HUES64 (cell line): ENCODE measurements around the gene GCK.
"Not testable (repeated sequence)": the region's sequence is repeated elsewhere in the genome, so short reads cannot be mapped to it uniquely, and the experiment has no call there.

Experiments
- H3K27ac ChIP-seq: 2 replicates; pipeline ENCODE4 v1.7.0; 2013; ENCODE audit warnings: low read depth, low read length, inconsistent platforms
- H3K27me3 ChIP-seq: 2 replicates; pipeline ENCODE4 v1.6.1; 2013; ENCODE audit warnings: mild to moderate bottlenecking, low read length; ENCODE audit not compliant: insufficient read depth
- H3K36me3 ChIP-seq: 2 replicates; pipeline ENCODE4 v1.6.1; 2013; ENCODE audit warnings: mild to moderate bottlenecking, low read length; ENCODE audit not compliant: insufficient read depth
- H3K4me1 ChIP-seq: 2 replicates; pipeline ENCODE4 v1.6.1; 2013; ENCODE audit warnings: mild to moderate bottlenecking, low read length, moderate library complexity; ENCODE audit not compliant: insufficient read depth
- H3K4me3 ChIP-seq: 2 replicates; pipeline ENCODE4 v1.5.1; 2013; ENCODE audit warnings: mild to moderate bottlenecking, low read length, moderate library complexity
- H3K9ac ChIP-seq: 2 replicates; pipeline ENCODE4 v1.6.1; 2013; ENCODE audit warnings: mild to moderate bottlenecking, low read depth, low read length
- H3K9me3 ChIP-seq: 2 replicates; pipeline ENCODE4 v1.6.1; 2013; ENCODE audit warnings: low read depth, low read length; ENCODE audit not compliant: insufficient read depth
- WGBS: fragments of 150-250, 120-280 bp; methylation state at CpG from one replicate; pipeline ENCODE4 v1.1.7; 2013; ENCODE audit warnings: missing lambda C conversion rate; 5-methylcytosine and 5-hydroxymethylcytosine counted together

Gene GCK

DNA sequence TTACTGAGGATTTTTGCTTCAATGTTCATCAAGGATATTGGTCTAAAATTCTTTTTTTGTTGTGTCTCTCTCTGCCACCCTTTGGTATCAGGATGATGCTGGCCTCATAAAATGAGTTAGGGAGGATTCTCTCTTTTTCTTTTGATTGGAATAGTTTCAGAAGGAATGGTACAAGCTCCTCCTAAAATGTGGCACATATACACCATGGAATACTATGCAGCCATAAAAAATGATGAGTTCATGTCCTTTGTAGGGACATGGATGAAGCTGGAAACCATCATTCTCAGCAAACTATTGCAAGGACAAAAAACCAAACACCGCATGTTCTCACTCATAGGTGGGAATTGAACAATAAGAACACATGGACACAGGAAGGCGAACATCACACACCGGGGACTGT, 10.9 kb upstream of the GCK start:
- not testable (repeated sequence) for H3K4me3 ChIP-seq, H3K4me1 ChIP-seq, H3K9me3 ChIP-seq, H3K27me3 ChIP-seq, H3K27ac ChIP-seq, H3K9ac ChIP-seq
- peaks cover 10% of the 10 kb centered on the region for H3K36me3 ChIP-seq
- WGBS: no CpG with 5 or more reads among the region's 3 CpGs

DNA sequence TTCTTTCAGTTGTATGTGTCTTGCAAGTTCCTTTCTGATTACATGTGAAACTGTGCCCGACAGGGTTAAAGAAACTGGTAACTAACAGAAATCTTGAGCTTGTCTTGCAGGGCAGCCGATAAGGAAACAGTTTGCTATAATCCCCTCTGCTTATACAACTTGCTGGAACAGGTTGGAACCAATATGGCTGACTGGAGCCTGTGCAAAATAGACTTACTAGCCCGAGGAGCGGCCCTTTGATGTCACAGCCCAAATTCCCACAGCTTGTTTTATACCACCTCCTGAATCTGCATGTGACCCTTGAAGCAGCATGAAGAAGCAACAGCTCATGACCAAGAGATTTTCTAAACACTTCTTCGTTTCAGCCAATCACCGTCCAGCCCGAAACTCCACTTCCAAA, 8.2 kb upstream of the GCK start:
- Histone ChIP-seq H3K9ac (no peak overlapping the region), H3K27me3 (peaks cover 10% of the 10 kb centered on the region; the same call in 1 of the 2 replicates), H3K9me3 (no peaks in the 10 kb centered on the region), H3K36me3 (no peaks in the 10 kb centered on the region), H3K27ac (no peak overlapping the region), H3K4me1 (peaks cover 6% of the 10 kb centered on the region), H3K4me3 (no peak overlapping the region)
- 88% methylated on average over 7 of the region's 7 CpGs for WGBS

DNA sequence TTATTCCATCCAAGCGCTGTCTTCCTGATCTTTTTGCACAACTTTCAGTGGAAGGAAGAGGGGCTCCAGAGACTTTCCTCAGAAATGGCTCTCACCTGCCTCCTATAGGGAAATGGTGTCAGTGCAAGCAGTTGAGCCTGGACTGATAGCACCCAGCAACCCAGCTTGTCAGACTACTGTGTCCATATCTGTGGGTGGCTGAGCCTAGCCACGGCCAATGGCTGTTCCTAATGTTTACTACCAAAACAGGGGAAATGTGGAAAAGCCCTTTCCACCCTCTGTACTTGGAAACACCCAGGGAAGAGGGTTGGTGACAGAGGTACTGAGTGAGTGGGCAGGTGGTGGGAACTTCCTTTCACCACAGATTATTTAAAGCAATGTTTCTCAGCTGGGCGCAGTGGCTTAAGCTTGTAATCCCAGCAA, 7.2 kb upstream of the GCK start:
- Histone ChIP-seq H3K27me3 (peaks cover 10% of the 10 kb centered on the region; the same call in 1 of the 2 replicates), H3K36me3 (no peaks in the 10 kb centered on the region), H3K4me1 (no peaks in the 10 kb centered on the region), H3K4me3 (no peak overlapping the region), H3K27ac (no peak overlapping the region), H3K9me3 (no peaks in the 10 kb centered on the region), H3K9ac (no peak overlapping the region)
- 55% methylated on average over 3 of the region's 3 CpGs for WGBS

DNA sequence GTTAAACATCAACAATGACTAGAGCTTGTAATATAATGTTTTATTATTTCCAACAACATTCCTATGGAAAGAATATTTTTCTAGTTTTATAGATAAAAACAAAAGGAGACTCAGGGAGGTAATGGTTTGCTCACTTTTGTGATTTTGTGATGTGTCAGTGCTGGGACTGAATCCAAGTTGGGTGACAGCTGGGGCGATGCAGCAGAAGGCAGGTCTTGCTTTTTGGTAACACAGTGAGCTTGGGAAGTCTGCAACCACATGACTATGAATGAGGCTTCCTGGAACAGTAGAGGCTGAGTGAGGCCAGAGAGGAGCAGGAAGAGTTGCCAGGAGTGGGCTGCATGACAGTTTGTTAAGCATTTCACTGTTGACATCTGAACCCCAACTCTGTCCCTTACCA, 6.7 kb upstream of the GCK start:
- H3K9ac ChIP-seq: no peak overlapping the region
- H3K27me3 ChIP-seq: peaks cover 10% of the 10 kb centered on the region; the same call in 1 of the 2 replicates
- 78% methylated on average over 1 of the region's 1 CpG for WGBS
- H3K9me3 ChIP-seq: no peaks in the 10 kb centered on the region
- H3K4me3 ChIP-seq: no peak overlapping the region
- no peaks in the 10 kb centered on the region for H3K4me1 ChIP-seq
- no peaks in the 10 kb centered on the region for H3K36me3 ChIP-seq
- H3K27ac ChIP-seq: no peak overlapping the region

DNA sequence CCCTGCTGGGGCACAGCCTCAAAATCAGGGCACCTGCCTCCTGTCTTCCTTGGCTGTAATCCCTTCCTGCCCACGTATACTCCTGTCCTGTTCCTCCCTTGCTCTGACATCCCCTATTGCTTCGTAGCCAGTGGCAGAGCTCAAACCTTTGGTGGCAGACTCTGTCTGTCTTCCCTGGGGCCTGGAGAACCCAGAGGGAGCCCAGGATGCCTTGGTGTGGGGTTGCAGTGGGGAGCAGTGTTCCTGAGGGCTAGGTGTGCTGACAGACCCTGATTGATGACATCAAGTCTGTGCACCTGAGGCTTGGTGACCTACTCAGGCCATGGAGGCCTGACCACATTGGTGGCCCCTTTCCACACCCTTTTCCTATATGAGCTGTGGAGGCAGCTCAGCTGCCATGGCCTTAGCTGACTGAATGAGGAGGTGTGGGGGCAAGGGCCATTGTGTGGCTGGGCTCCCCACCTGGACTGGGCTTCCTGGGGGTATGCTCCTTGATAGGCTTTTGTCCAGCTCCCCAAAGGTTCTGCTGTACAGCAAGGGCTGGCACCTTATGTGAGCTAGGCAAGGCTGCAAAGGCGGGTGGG, 5.4 kb upstream of the GCK start:
- Histone ChIP-seq H3K27ac (no peak overlapping the region), H3K4me3 (no peak overlapping the region), H3K27me3 (peaks cover 10% of the 10 kb centered on the region; the same call in 1 of the 2 replicates), H3K9ac (no peak overlapping the region), H3K36me3 (no peaks in the 10 kb centered on the region), H3K9me3 (no peaks in the 10 kb centered on the region), H3K4me1 (no peaks in the 10 kb centered on the region)
- 93% methylated on average over 3 of the region's 3 CpGs for WGBS

DNA sequence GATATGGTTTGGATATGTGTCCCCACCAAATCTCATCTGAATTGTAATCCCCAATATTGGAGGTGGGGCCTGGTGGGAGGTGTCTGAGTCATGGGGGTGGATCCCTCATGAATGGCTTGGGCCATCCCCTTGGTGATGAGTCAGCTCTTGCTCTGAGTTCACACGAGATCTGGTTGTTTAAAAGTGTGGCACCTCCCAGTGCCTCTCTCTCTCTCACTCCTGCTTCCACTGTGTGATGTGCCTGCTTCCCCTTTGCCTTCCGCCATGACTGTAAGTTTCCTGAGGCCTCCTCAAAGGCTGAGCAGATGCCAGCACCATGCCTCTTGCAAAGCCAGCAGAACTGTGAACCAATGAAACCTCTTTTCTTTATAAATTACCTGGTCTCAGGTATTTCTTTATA, 4.8 kb upstream of the GCK start:
- peaks cover 10% of the 10 kb centered on the region; the same call in 1 of the 2 replicates for H3K27me3 ChIP-seq
- no peaks in the 10 kb centered on the region for H3K4me1 ChIP-seq
- H3K9ac ChIP-seq: no peak overlapping the region
- H3K9me3 ChIP-seq: no peaks in the 10 kb centered on the region
- no peak overlapping the region for H3K4me3 ChIP-seq
- H3K36me3 ChIP-seq: no peaks in the 10 kb centered on the region
- H3K27ac ChIP-seq: no peak overlapping the region
- 76% methylated on average over 2 of the region's 2 CpGs for WGBS

DNA sequence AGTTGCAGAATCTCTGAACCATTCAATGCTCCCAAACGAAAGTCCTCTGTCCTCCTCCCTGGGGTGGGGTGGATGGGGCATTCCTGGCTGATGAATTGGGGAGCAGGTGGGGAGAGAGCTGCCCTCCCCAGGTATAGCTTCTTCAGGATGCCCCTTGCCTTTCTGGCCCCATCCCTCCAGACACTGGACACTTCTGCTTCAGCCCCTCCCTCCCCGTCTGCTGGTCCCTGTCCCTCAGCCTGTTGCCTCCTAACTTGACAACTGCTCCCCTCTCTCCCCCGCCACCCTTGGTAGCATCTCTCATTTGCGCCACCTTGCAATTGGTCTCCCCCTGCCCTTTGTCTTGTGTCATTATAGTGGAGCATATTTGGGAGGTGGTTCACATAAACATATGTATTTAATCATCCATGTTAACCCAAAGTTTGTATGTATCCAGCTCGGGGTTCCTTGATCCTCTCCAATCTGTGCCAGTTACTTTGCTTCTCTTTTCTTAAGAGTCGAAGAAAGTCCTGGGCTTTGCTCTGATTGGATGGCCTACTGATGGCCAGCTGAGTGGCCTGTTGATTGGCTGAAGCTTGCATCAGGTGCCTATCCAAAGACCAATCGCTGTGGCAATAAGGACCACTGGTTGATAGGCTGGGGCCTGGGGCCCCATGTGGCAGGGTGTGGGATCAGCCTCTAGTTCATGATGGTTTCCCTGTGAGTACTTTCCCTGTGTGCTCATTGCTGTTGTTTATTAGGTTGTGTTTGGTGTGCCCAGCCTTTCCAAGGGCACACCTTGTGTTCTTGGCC, 4.0 kb upstream of the GCK start:
- 94% methylated on average over 6 of the region's 7 CpGs for WGBS
- no peak overlapping the region for H3K27ac ChIP-seq
- H3K36me3 ChIP-seq: no peaks in the 10 kb centered on the region
- H3K9ac ChIP-seq: no peak overlapping the region
- no peak overlapping the region for H3K4me3 ChIP-seq
- H3K27me3 ChIP-seq: peaks cover 10% of the 10 kb centered on the region; the same call in 1 of the 2 replicates
- no peaks in the 10 kb centered on the region for H3K4me1 ChIP-seq
- H3K9me3 ChIP-seq: no peaks in the 10 kb centered on the region

DNA sequence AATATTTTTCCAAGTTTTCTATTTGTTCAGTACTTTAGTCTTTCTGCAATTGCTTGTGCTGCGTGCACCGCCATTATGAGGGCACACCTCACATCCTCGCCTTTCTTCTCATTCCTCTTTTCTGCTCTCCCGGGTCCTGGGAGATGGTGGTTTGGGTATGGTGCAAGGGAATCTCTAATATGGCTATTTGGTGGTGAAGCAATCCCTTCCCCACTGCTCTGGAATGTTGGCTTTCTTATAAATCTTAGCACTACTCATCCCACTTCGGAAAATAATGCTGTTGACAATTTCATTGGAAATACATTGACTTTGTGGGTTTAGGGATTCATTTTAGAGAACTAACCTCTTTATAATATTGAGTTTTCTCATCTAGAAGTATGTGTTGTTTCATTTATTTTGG, 1.9 kb upstream of the GCK start:
- 83% methylated on average over 2 of the region's 5 CpGs for WGBS

DNA sequence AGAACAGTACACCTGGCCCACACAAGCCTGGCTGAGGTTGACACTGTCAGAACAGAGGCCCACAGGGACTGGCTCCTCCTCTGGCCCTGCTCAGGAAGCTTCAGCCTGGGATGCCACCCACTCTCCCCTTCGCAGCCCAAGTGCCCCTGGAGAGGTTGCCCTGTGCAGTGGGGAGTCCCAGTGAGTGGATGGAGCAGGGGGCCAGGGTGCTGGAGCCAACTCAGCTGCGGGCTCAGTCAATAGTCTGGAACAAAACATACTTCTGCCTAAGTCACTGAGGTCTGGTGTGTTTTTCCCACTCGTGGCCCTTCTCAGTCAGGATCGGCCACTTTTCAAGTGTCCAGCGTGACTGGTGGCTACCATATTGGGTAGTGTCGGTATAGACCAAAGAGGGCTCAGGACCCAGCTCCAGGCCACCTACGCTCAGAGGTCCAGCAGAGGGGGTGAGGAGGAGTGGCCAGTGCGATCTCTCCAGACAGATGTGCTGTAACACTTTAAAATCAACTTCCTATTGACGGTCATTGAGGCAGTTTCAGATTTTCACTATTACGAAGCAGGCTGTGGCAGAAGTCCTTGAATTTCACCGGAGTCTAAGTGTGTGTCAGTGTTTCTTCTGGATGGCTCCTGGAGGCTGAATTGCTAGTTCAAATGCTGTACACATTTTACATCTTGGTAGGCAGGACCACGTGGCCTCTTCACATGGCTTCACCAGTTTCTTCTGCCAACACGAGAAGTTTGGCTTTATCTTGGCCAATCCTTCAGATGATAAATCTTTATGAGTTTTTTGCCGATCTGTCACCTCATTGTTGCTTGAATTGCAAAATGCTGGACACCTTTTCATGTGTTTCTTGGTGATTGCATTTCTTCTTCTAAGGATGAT, 994 bp upstream of the GCK start:
- Histone ChIP-seq H3K36me3 (no peaks in the 10 kb centered on the region), H3K4me3 (no peak overlapping the region), H3K9ac (no peak overlapping the region), H3K4me1 (no peaks in the 10 kb centered on the region), H3K27ac (no peak overlapping the region), H3K9me3 (no peaks in the 10 kb centered on the region), H3K27me3 (no peaks in the 10 kb centered on the region)
- WGBS: 88% methylated on average over 14 of the region's 14 CpGs

More for the DNA sequence above, 1.9 kb upstream of the GCK start:
- H3K9me3 ChIP-seq: no peaks in the 10 kb centered on the region
- no peaks in the 10 kb centered on the region for H3K27me3 ChIP-seq
- no peaks in the 10 kb centered on the region for H3K36me3 ChIP-seq
- no peak overlapping the region for H3K4me3 ChIP-seq
- H3K4me1 ChIP-seq: no peaks in the 10 kb centered on the region
- H3K27ac ChIP-seq: no peak overlapping the region
- no peak overlapping the region for H3K9ac ChIP-seq

DNA sequence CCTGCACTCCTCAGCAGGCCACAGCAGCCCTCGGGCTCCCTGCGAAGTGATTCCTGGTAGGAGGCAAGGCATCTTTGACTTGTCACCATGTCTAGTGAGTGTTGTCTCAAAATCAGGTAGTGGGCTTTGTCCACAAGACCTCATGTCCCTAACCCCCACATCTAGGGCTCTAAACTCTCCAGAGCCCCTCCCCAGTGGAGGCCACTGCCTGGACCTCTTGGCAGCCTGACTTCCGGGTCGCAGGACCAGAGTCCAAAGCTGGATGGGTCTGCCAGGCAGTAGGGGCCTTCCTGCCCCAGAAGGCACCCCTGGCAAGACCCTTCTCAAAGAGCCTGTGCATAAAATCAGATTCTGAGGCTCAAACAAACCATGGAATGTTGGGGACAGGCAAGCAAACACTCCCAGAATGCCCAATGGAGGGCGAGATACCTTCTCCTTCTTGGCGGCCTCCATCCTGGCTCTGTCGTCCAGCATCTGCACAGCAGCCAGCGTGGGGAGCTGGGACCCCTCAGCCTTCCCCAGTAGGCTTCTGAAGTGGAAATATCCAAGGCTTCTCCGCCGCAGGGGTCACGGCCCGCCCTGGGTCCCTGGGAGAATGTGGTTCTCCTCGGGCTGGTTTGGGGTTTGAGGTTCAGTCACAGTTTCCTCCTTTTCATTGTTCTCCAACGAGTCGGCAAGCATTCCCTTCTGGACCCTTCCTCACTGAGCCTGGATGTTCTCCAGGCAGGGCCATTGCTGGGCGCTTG, 586 bp downstream of the GCK start:
- 92% methylated on average over 16 of the region's 16 CpGs for WGBS
- no peak overlapping the region for H3K4me3 ChIP-seq
- H3K27ac ChIP-seq: no peak overlapping the region
- no peak overlapping the region for H3K9ac ChIP-seq
- H3K4me1 ChIP-seq: peaks cover 12% of the 10 kb centered on the region; the same call in 1 of the 2 replicates
- no peaks in the 10 kb centered on the region for H3K9me3 ChIP-seq
- no peaks in the 10 kb centered on the region for H3K36me3 ChIP-seq
- H3K27me3 ChIP-seq: no peaks in the 10 kb centered on the region
